SK-N-SH (cell line): ENCODE results near the gene SPEM3. TPM values are rescaled to one million over a fixed set of nuclear protein-coding genes. Genes with fewer than 3 reads are reported as not detected.

Experiments used
- CTCF ChIA-PET: fragments of 300-600, 350-600 bp; formaldehyde crosslinking; extraction: SDS; loops from one replicate; lab custom pipeline; 2021; lab: Yijun Ruan, JAX
- POLR2A ChIA-PET: fragments of 350-600 bp; sonication (Branson Sonifier 250); formaldehyde crosslinking; extraction: SDS; loops from one replicate; lab custom pipeline; 2020; ENCODE audit warnings: antibody characterized with exemption, inconsistent platforms; lab: Yijun Ruan, JAX
- DNase-seq: peaks from one replicate; pipeline ENCODE4 v3.0.0; 2012
- H2AFZ ChIP-seq: fragments of 200-600 bp; sonication (generic); 2 replicates; pipeline ENCODE4 v1.8.1; 2016; ENCODE audit warnings: antibody characterized with exemption, mild to moderate bottlenecking, low read depth
- H3F3A ChIP-seq: fragments of 200-600 bp; sonication (generic); replicated peaks from 2 replicates; pipeline ENCODE3; 2016; ENCODE audit warnings: antibody characterized with exemption, mild to moderate bottlenecking; ENCODE audit not compliant: insufficient read depth
- H3K27ac ChIP-seq, 2 experiments: fragments of 200-500 bp in 1 of 2; fragments of 200-600 bp in 1 of 2; sonication (Bioruptor generic) in 1 of 2; sonication (generic), shearing (Covaris generic) in 1 of 2; 2 replicates each; pipeline versions ENCODE4 v1.5.1 to v1.6.1; 2014 to 2016; ENCODE audit warnings: low read depth in 2 of 2, inconsistent platforms in 1 of 2, low read length in 1 of 2, mild to moderate bottlenecking in 1 of 2, mixed read lengths in 1 of 2
- H3K27me3 ChIP-seq: fragments of 200-600 bp; sonication (generic), shearing (Covaris generic); 2 replicates; pipeline ENCODE4 v1.6.1; 2016; ENCODE audit warnings: mixed run types; ENCODE audit not compliant: insufficient read depth
- H3K36me3 ChIP-seq, 2 experiments: fragments of 200-500 bp in 1 of 2; fragments of 200-600 bp in 1 of 2; sonication (Bioruptor generic) in 1 of 2; sonication (generic) in 1 of 2; replicated peaks in 1 of 2; 2 replicates each; pipeline versions ENCODE3 to v1.5.1; 2014 to 2016; ENCODE audit warnings: low read length in 1 of 2, mild to moderate bottlenecking in 1 of 2; ENCODE audit not compliant: insufficient read depth in 2 of 2, control insufficient read depth in 1 of 2
- H3K4me1 ChIP-seq, 2 experiments: fragments of 200-500 bp in 1 of 2; fragments of 200-600 bp in 1 of 2; sonication (Bioruptor generic) in 1 of 2; sonication (generic), shearing (Covaris generic) in 1 of 2; 2 replicates each; pipeline versions ENCODE4 v1.5.1 to v1.6.1; 2014 to 2016; ENCODE audit warnings: low read depth in 1 of 2, low read length in 1 of 2, mixed run types in 1 of 2; ENCODE audit not compliant: insufficient read depth in 2 of 2, control insufficient read depth in 1 of 2
- H3K4me2 ChIP-seq: fragments of 200-600 bp; sonication (generic), shearing (Covaris generic); 2 replicates; pipeline ENCODE4 v1.6.1; 2017; ENCODE audit warnings: mixed run types
- H3K4me3 ChIP-seq, 2 experiments: fragments of 200-500 bp in 1 of 2; fragments of 200-600 bp in 1 of 2; sonication (Bioruptor generic) in 1 of 2; sonication (generic), shearing (Covaris generic) in 1 of 2; 2 replicates each; pipeline versions ENCODE4 v1.5.1 to v1.8.1; 2014 to 2016; ENCODE audit warnings: low read depth in 2 of 2, inconsistent platforms in 1 of 2, low read length in 1 of 2, mild to moderate bottlenecking in 1 of 2, mixed read lengths in 1 of 2, moderate library complexity in 1 of 2
- H3K79me2 ChIP-seq: fragments of 200-600 bp; sonication (generic); 2 replicates; pipeline ENCODE4 v1.8.1; 2017; ENCODE audit warnings: mild to moderate bottlenecking; ENCODE audit not compliant: insufficient read depth
- H3K9ac ChIP-seq: fragments of 200-600 bp; sonication (generic); 2 replicates; pipeline ENCODE4 v1.6.1; 2017; ENCODE audit warnings: mixed run types
- H3K9me2 ChIP-seq: fragments of 200-600 bp; sonication (generic); 2 replicates; pipeline ENCODE4 v1.6.1; 2017; ENCODE audit warnings: mixed run types
- H3K9me3 ChIP-seq: fragments of 200-600 bp; sonication (generic); 2 replicates; pipeline ENCODE4 v1.6.1; 2017; ENCODE audit warnings: mixed run types, mild to moderate bottlenecking, moderate library complexity
- H4K20me1 ChIP-seq: fragments of 200-600 bp; sonication (generic); 2 replicates; pipeline ENCODE4 v1.6.1; 2017; ENCODE audit warnings: mild to moderate bottlenecking, mixed run types; ENCODE audit not compliant: insufficient read depth
- EZH2phosphoT487 ChIP-seq: fragments of 200-600 bp; sonication (generic); IDR thresholded peaks from 2 replicates; pipeline ENCODE4 v1.6.1; 2017; ENCODE audit warnings: low read depth, mixed run types, mild to moderate bottlenecking, antibody characterized with exemption, moderate library complexity, borderline replicate concordance
- FOXM1 ChIP-seq: IDR thresholded peaks from 2 replicates; pipeline ENCODE4 v1.4.0; 2012; ENCODE audit warnings: low read depth, mild to moderate bottlenecking
- GABPA ChIP-seq: IDR thresholded peaks from 2 replicates; pipeline ENCODE4 v1.4.0; 2012; ENCODE audit warnings: low read depth, mild to moderate bottlenecking
- MAX ChIP-seq: IDR thresholded peaks from 2 replicates; pipeline ENCODE4 v1.4.0; 2012; ENCODE audit warnings: low read depth
- MEF2A ChIP-seq: IDR thresholded peaks from 2 replicates; pipeline ENCODE4 v1.4.0; 2012; ENCODE audit warnings: low read depth, borderline replicate concordance
- NRF1 ChIP-seq: IDR thresholded peaks from 2 replicates; pipeline ENCODE4 v1.6.1; 2012; ENCODE audit warnings: low read depth, mild to moderate bottlenecking, low read length
- PBX3 ChIP-seq: IDR thresholded peaks from 2 replicates; pipeline ENCODE4; 2012
- POLR2AphosphoS5 ChIP-seq: IDR thresholded peaks from 2 replicates; pipeline ENCODE4 v1.6.1; 2012; ENCODE audit warnings: low read depth, low read length
- RAD21 ChIP-seq: IDR thresholded peaks from 2 replicates; pipeline ENCODE4 v1.6.1; 2012; ENCODE audit warnings: mild to moderate bottlenecking, low read length
- RCOR1 ChIP-seq: fragments of 150-350 bp; IDR thresholded peaks from 2 replicates; pipeline ENCODE4 v1.6.1; 2017; ENCODE audit warnings: antibody characterized with exemption, low read length
- RFX5 ChIP-seq: IDR thresholded peaks from 2 replicates; pipeline ENCODE4 v1.6.1; 2012; ENCODE audit warnings: mild to moderate bottlenecking, improper control_type of control experiment, low read length
- RXRA ChIP-seq: IDR thresholded peaks from 2 replicates; pipeline ENCODE4 v1.4.0; 2012; ENCODE audit warnings: low read depth, mild to moderate bottlenecking, borderline replicate concordance
- SMC3 ChIP-seq: IDR thresholded peaks from 2 replicates; pipeline ENCODE4 v1.6.1; 2012; ENCODE audit warnings: low read depth, low read length, improper control_type of control experiment
- YY1 ChIP-seq: IDR thresholded peaks from 2 replicates; pipeline ENCODE4 v1.4.0; 2012; ENCODE audit warnings: low read depth, mild to moderate bottlenecking
- WGBS: methylation state at CpG from one replicate; pipeline ENCODE4 v1.1.6; 2017; ENCODE audit warnings: low lambda C conversion rate; 5-methylcytosine and 5-hydroxymethylcytosine counted together
- polyA plus RNA-seq, 3 experiments: library from polyadenylated mRNA; depleted of rRNA; stranded (reverse); fragments of >200 nt; gene quantifications; 2 replicates each; pipeline ENCODE4 v1.2.3, GENCODE V29; 2012

Gene SPEM3
- polyA plus RNA-seq, 1 of the 3 experiments (the other 2 are of a cell fraction), result not detected

GRCh38 chr17:7421186-7421585 is 7.5 kb upstream of the SPEM3 start:
- Histone ChIP-seq H3K79me2 (no peaks in the 10 kb centered on the region), H3K4me3 (no peak overlapping the region), H3K4me1 (no peaks in the 10 kb centered on the region; a peak in 1 of 4 replicates), H3K9me2 (no peaks in the 10 kb centered on the region), H3K27ac (no peak overlapping the region), H3K9me3 (no peaks in the 10 kb centered on the region), H3K9ac (no peak overlapping the region), H2AFZ (no peak overlapping the region), H3K4me2 (no peak overlapping the region), H3F3A (no peaks in the 10 kb centered on the region), H3K36me3 (peaks cover 0 to 12% of the 10 kb centered on the region in 2 experiments), H4K20me1 (no peaks in the 10 kb centered on the region), H3K27me3 (no peaks in the 10 kb centered on the region)
- DNase-seq, result no peak
- no peak for TF ChIP-seq YY1
- no peak for TF ChIP-seq NRF1
- ChIA-PET POLR2A (interaction anchor here (0.6 to 0.8 kb wide), 2 partner anchors 17 to 115 kb away, joined by 4 to 6 read pairs; partner anchors contain the start of gene TMEM256), CTCF (interaction anchor here (1.2 to 1.4 kb wide), 3 partner anchors 11 to 18 kb away, joined by 3 to 6 read pairs (median 5); partner anchors contain the start of gene FGF11)
- 98% methylated on average over 16 of the region's 16 CpGs for whole genome bisulfite sequencing

- no peaks in the 10 kb centered on the region for H3K27me3 ChIP-seq
- no peaks in the 10 kb centered on the region for H4K20me1 ChIP-seq
- no peak overlapping the region for H3K27ac ChIP-seq
Observed at GRCh38 chr17:7423679-7424078, 5.0 kb upstream of the SPEM3 start.

GRCh38 chr17:7425316-7425715 is 3.3 kb upstream of the SPEM3 start, which contains the start of gene SPEM2:
SPEM2 (plus strand) TSS chr17:7425616; CDS start chr17:7425689, 73 bp downstream.
- DNase-seq, result no peak
- no peaks in the 10 kb centered on the region for H3K79me2 ChIP-seq
- no peak within 1 kb of the TSS for H3K9ac ChIP-seq
- no peak within 1 kb of the TSS for H3K4me3 ChIP-seq
- POLR2A ChIA-PET, result interaction anchor here (0.8 kb wide), 1 partner anchor 21 kb away, joined by 3 read pairs; the partner anchor contains the start of gene TMEM256
- no peak within 1 kb of the TSS for H3K27ac ChIP-seq
- CTCF ChIA-PET, result interaction anchor here (0.7 to 1.2 kb wide), 2 partner anchors 11 to 19 kb away, joined by 3 to 6 read pairs; partner anchors contain the start of genes CHRNB1 and TMEM102
- no peaks in the 10 kb centered on the region for H3K36me3 ChIP-seq
- H3F3A ChIP-seq, result no peaks in the 10 kb centered on the region
- no peaks in the 10 kb centered on the region for H4K20me1 ChIP-seq
- no peaks in the 10 kb centered on the region for H3K9me2 ChIP-seq
- TF ChIP-seq EZH2phosphoT487, result no peak
- TF ChIP-seq RFX5, result no peak
- no peak for TF ChIP-seq MAX
- TF ChIP-seq, all 33 proteins: peak for 0
- no peaks in the 10 kb centered on the region for H3K27me3 ChIP-seq
- H3K4me1 ChIP-seq, result no peaks in the 10 kb centered on the region; a peak in 1 of 4 replicates
- no peaks in the 10 kb centered on the region for H3K9me3 ChIP-seq
- no peak within 1 kb of the TSS for H3K4me2 ChIP-seq
- 57% methylated on average over 5 of the region's 7 CpGs for WGBS
- no peak within 1 kb of the TSS for H2AFZ ChIP-seq

More at GRCh38 chr17:7423679-7424078, 5.0 kb upstream of the SPEM3 start:
- Histone ChIP-seq H3F3A (no peaks in the 10 kb centered on the region), H3K36me3 (no peaks in the 10 kb centered on the region), H3K9me2 (no peaks in the 10 kb centered on the region), H3K9ac (no peak overlapping the region), H2AFZ (no peak overlapping the region), H3K4me3 (no peak overlapping the region)
- no peak for DNase-seq
- ChIA-PET POLR2A (no interaction called here), CTCF (no interaction called here)
- 68% methylated on average over 4 of the region's 4 CpGs for WGBS
- no peak for TF ChIP-seq GABPA
- no peak for TF ChIP-seq POLR2AphosphoS5
- TF ChIP-seq FOXM1, result no peak
- no peak for TF ChIP-seq MEF2A
- TF ChIP-seq NRF1, result no peak
- TF ChIP-seq SMC3, result no peak
- no peak for TF ChIP-seq RCOR1
- TF ChIP-seq PBX3, result no peak
- TF ChIP-seq EZH2phosphoT487, result no peak
- TF ChIP-seq RAD21, result no peak
- no peak for TF ChIP-seq RXRA
- TF ChIP-seq, all 33 proteins: peak for 0
- Histone ChIP-seq H3K79me2 (no peaks in the 10 kb centered on the region), H3K4me2 (no peak overlapping the region), H3K4me1 (no peaks in the 10 kb centered on the region; a peak in 1 of 4 replicates), H3K9me3 (no peaks in the 10 kb centered on the region)
